D721Med (cell line): Measurements from ENCODE around the gene PALM.
A peak's percentile ranks its signal among the peaks of the same experiment; 100 is the strongest.
"Not testable (repeated sequence)": the region's sequence is repeated elsewhere in the genome, so short reads cannot be mapped to it uniquely, and the experiment has no call there.

Experiments used
- DNase-seq: peaks from one replicate; pipeline ENCODE4 v3.0.0; 2011; ENCODE audit warnings: low spot score; ENCODE audit not compliant: insufficient read length
- FAIRE-seq: peaks from 2 replicates; lab custom pipeline; 2011; peaks lifted over from hg19 to GRCh38; lab: Jason Lieb, UNC
- CTCF ChIP-seq: IDR thresholded peaks from 2 replicates; pipeline ENCODE4 v1.5.1; 2012; ENCODE audit warnings: mild to moderate bottlenecking, control low read depth; ENCODE audit not compliant: insufficient read depth; ENCODE audit errors: missing control alignments

PALM gene

GRCh38 chr19:663682-664117 lies 45.0 kb upstream of the PALM start:
- DNase-seq: no peak
- no peak for TF ChIP-seq CTCF
- no peak for FAIRE-seq

GRCh38 chr19:664913-665443 lies 43.8 kb upstream of the PALM start:
- DNase-seq: peak; percentile 86
- no peak for FAIRE-seq
- TF ChIP-seq CTCF: peak; percentile 91

- FAIRE-seq, DNase-seq: not testable (repeated sequence)
These were observed 41.7 kb upstream of the PALM start for GRCh38 chr19:666985-667573.

- DNase-seq: not testable (repeated sequence)
These were observed 39.9 kb upstream of the PALM start for GRCh38 chr19:668675-669434.

GRCh38 chr19:670609-671075 lies 38.1 kb upstream of the PALM start:
- TF ChIP-seq CTCF: no peak
- FAIRE-seq (no peak), DNase-seq (no peak)

More at GRCh38 chr19:668675-669434, 39.9 kb upstream of the PALM start:
- not testable (repeated sequence) for FAIRE-seq

- no peak for TF ChIP-seq CTCF
- FAIRE-seq (no peak), DNase-seq (no peak)
These were observed 34.2 kb upstream of the PALM start for GRCh38 chr19:674282-675151.

- FAIRE-seq (no peak), DNase-seq (no peak)
- TF ChIP-seq CTCF: no peak
These were observed 32.8 kb upstream of the PALM start for GRCh38 chr19:676007-676338.
